ENCODE measurements around the gene AP2A2.

The AP2A2 gene

GRCh38 chr11:1028291-1028540 lies 102.5 kb downstream of the AP2A2 start:
- H3K14ac ChIP-seq (ENCODE audit: low read length in 2 of 2), result no peak overlapping the region

GRCh38 chr11:1028616-1029015 lies 102.9 kb downstream of the AP2A2 start:
- Histone ChIP-seq H2AK5ac (ENCODE audit: low read length, severe bottlenecking) (no peak overlapping the region), H2BK12ac (ENCODE audit: low read length in 2 of 2) (no peak overlapping the region), H3K18ac (ENCODE audit: low read depth in 1 of 2, low read length in 2 of 2) (no peak overlapping the region), H3K4me3 (ENCODE audit: insufficient read depth in 1 of 2, low read depth in 1 of 2, low read length in 2 of 2) (no peak overlapping the region), H2AFZ (ENCODE audit: low read depth, low read length) (no peak overlapping the region), H2BK15ac (ENCODE audit: low read depth, poor library complexity, severe bottlenecking) (no peak overlapping the region), H3K79me1 (replicated peaks; ENCODE audit: low read length, poor library complexity, severe bottlenecking) (no peaks in the 10 kb centered on the region), H3K36me3 (ENCODE audit: control insufficient read depth in 1 of 2, insufficient read depth in 2 of 2, low read depth in 1 of 2, low read length in 2 of 2) (peaks cover 0 to 32% of the 10 kb centered on the region in 2 experiments), H2BK120ac (ENCODE audit: low read depth, low read length) (no peak overlapping the region), H4K8ac (ENCODE audit: low read length) (no peak overlapping the region), H2BK5ac (ENCODE audit: low read depth, low read length, poor library complexity, severe bottlenecking) (no peak overlapping the region), H3K9me3 (ENCODE audit: control insufficient read depth, low read length) (no peaks in the 10 kb centered on the region), H3K23ac (ENCODE audit: low read length in 2 of 2) (no peak overlapping the region), H3K4me1 (ENCODE audit: control insufficient read depth, insufficient read depth, low read depth, low read length) (peaks cover 13% of the 10 kb centered on the region), H3K14ac (ENCODE audit: low read length in 2 of 2) (no peak overlapping the region), H3K4me2 (ENCODE audit: low read length, poor library complexity, severe bottlenecking) (no peak overlapping the region), H3K4ac (ENCODE audit: low read depth in 1 of 2, low read length in 2 of 2) (no peak overlapping the region), H3K27ac (ENCODE audit: low read length, poor library complexity, severe bottlenecking) (no peak overlapping the region), H3K9ac (ENCODE audit: low read length) (no peak overlapping the region), H3K27me3 (ENCODE audit: control insufficient read depth in 1 of 2, insufficient read depth in 1 of 2, low read length in 2 of 2) (peaks cover 0 to 28% of the 10 kb centered on the region in 2 experiments), H4K91ac (ENCODE audit: low read length) (no peak overlapping the region)
- WGBS, result 92% methylated on average over 14 of the region's 14 CpGs
- no peak for DNase-seq

More at GRCh38 chr11:1028291-1028540, 102.5 kb downstream of the AP2A2 start:
- Histone ChIP-seq H2BK12ac (ENCODE audit: low read length in 2 of 2) (no peak overlapping the region), H3K9ac (ENCODE audit: low read length) (no peak overlapping the region), H4K8ac (ENCODE audit: low read length) (no peak overlapping the region), H3K36me3 (ENCODE audit: control insufficient read depth in 1 of 2, insufficient read depth in 2 of 2, low read depth in 1 of 2, low read length in 2 of 2) (peaks cover 0 to 32% of the 10 kb centered on the region in 2 experiments), H2BK15ac (ENCODE audit: low read depth, poor library complexity, severe bottlenecking) (no peak overlapping the region), H2BK120ac (ENCODE audit: low read depth, low read length) (no peak overlapping the region), H3K79me1 (replicated peaks; ENCODE audit: low read length, poor library complexity, severe bottlenecking) (no peaks in the 10 kb centered on the region), H3K23ac (ENCODE audit: low read length in 2 of 2) (no peak overlapping the region), H3K27me3 (ENCODE audit: control insufficient read depth in 1 of 2, insufficient read depth in 1 of 2, low read length in 2 of 2) (peaks cover 0 to 28% of the 10 kb centered on the region in 2 experiments), H3K4me3 (ENCODE audit: insufficient read depth in 1 of 2, low read depth in 1 of 2, low read length in 2 of 2) (no peak overlapping the region), H2BK5ac (ENCODE audit: low read depth, low read length, poor library complexity, severe bottlenecking) (no peak overlapping the region), H3K27ac (ENCODE audit: low read length, poor library complexity, severe bottlenecking) (no peak overlapping the region), H3K4ac (ENCODE audit: low read depth in 1 of 2, low read length in 2 of 2) (no peak overlapping the region), H4K91ac (ENCODE audit: low read length) (no peak overlapping the region), H3K4me1 (ENCODE audit: control insufficient read depth, insufficient read depth, low read depth, low read length) (peaks cover 13% of the 10 kb centered on the region), H3K9me3 (ENCODE audit: control insufficient read depth, low read length) (no peaks in the 10 kb centered on the region), H3K18ac (ENCODE audit: low read depth in 1 of 2, low read length in 2 of 2) (no peak overlapping the region), H2AFZ (ENCODE audit: low read depth, low read length) (no peak overlapping the region), H3K4me2 (ENCODE audit: low read length, poor library complexity, severe bottlenecking) (no peak overlapping the region), H2AK5ac (ENCODE audit: low read length, severe bottlenecking) (no peak overlapping the region)
- WGBS, result 93% methylated on average over 17 of the region's 17 CpGs
- DNase-seq, result no peak

DNA sequence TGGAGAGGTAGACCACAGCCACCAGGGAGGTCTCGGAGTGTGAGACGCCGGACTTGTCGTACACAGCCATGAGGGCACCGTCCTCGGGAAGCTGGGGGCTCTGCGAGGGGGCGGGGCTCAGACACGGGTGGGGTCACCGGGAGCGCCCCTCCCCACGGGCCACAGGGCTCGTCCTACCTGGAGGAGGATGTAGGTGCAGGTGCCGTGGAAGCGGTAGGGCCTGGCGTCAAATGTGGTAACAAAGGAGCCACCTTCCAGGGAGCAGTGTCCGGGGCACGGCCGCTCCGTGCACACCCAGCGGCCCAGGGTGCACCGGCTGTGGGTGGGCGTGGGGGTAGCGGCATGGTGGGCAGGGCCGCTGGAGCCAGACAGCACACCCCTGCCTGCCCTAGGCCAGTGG lies 103.4 kb downstream of the AP2A2 start:
- Histone ChIP-seq H3K4me2 (ENCODE audit: low read length, poor library complexity, severe bottlenecking) (no peak overlapping the region), H2BK120ac (ENCODE audit: low read depth, low read length) (no peak overlapping the region), H3K9ac (ENCODE audit: low read length) (no peak overlapping the region), H2AFZ (ENCODE audit: low read depth, low read length) (no peak overlapping the region), H3K18ac (ENCODE audit: low read depth in 1 of 2, low read length in 2 of 2) (no peak overlapping the region), H3K4me3 (ENCODE audit: insufficient read depth in 1 of 2, low read depth in 1 of 2, low read length in 2 of 2) (no peak overlapping the region), H3K14ac (ENCODE audit: low read length in 2 of 2) (no peak overlapping the region), H4K8ac (ENCODE audit: low read length) (no peak overlapping the region), H3K23ac (ENCODE audit: low read length in 2 of 2) (no peak overlapping the region), H2BK12ac (ENCODE audit: low read length in 2 of 2) (no peak overlapping the region), H3K79me1 (replicated peaks; ENCODE audit: low read length, poor library complexity, severe bottlenecking) (no peaks in the 10 kb centered on the region), H3K36me3 (ENCODE audit: control insufficient read depth in 1 of 2, insufficient read depth in 2 of 2, low read depth in 1 of 2, low read length in 2 of 2) (peaks cover 0 to 28% of the 10 kb centered on the region in 2 experiments), H3K27me3 (ENCODE audit: control insufficient read depth in 1 of 2, insufficient read depth in 1 of 2, low read length in 2 of 2) (peaks cover 0 to 33% of the 10 kb centered on the region in 2 experiments), H3K9me3 (ENCODE audit: control insufficient read depth, low read length) (no peaks in the 10 kb centered on the region), H3K4me1 (ENCODE audit: control insufficient read depth, insufficient read depth, low read depth, low read length) (peaks cover 13% of the 10 kb centered on the region), H3K4ac (ENCODE audit: low read depth in 1 of 2, low read length in 2 of 2) (no peak overlapping the region), H2BK15ac (ENCODE audit: low read depth, poor library complexity, severe bottlenecking) (no peak overlapping the region), H2AK5ac (ENCODE audit: low read length, severe bottlenecking) (no peak overlapping the region), H2BK5ac (ENCODE audit: low read depth, low read length, poor library complexity, severe bottlenecking) (no peak overlapping the region), H4K91ac (ENCODE audit: low read length) (no peak overlapping the region), H3K27ac (ENCODE audit: low read length, poor library complexity, severe bottlenecking) (no peak overlapping the region)
- no peak for DNase-seq
- WGBS, result 83% methylated on average over 24 of the region's 25 CpGs

GRCh38 chr11:1029654-1030053 lies 104.0 kb downstream of the AP2A2 start:
- H3K79me1 ChIP-seq (replicated peaks; ENCODE audit: low read length, poor library complexity, severe bottlenecking), result no peaks in the 10 kb centered on the region
- no peak overlapping the region for H4K91ac ChIP-seq (ENCODE audit: low read length)
- no peak overlapping the region for H2BK5ac ChIP-seq (ENCODE audit: low read depth, low read length, poor library complexity, severe bottlenecking)
- no peaks in the 10 kb centered on the region for H3K9me3 ChIP-seq (ENCODE audit: control insufficient read depth, low read length)
- H3K4me1 ChIP-seq (ENCODE audit: control insufficient read depth, insufficient read depth, low read depth, low read length), result peaks cover 13% of the 10 kb centered on the region
- no peak overlapping the region for H3K18ac ChIP-seq (ENCODE audit: low read depth in 1 of 2, low read length in 2 of 2)
- no peak overlapping the region for H3K23ac ChIP-seq (ENCODE audit: low read length in 2 of 2)
- no peak overlapping the region for H2AK5ac ChIP-seq (ENCODE audit: low read length, severe bottlenecking)
- H2AFZ ChIP-seq (ENCODE audit: low read depth, low read length), result no peak overlapping the region
- no peak overlapping the region for H3K4me2 ChIP-seq (ENCODE audit: low read length, poor library complexity, severe bottlenecking)
- no peak overlapping the region for H2BK12ac ChIP-seq (ENCODE audit: low read length in 2 of 2)
- no peak overlapping the region for H4K8ac ChIP-seq (ENCODE audit: low read length)
- H3K4ac ChIP-seq (ENCODE audit: low read depth in 1 of 2, low read length in 2 of 2), result no peak overlapping the region
- no peak overlapping the region for H3K27ac ChIP-seq (ENCODE audit: low read length, poor library complexity, severe bottlenecking)
- H3K14ac ChIP-seq (ENCODE audit: low read length in 2 of 2), result no peak overlapping the region
- peaks cover 0 to 35% of the 10 kb centered on the region in 2 experiments for H3K27me3 ChIP-seq (ENCODE audit: control insufficient read depth in 1 of 2, insufficient read depth in 1 of 2, low read length in 2 of 2)
- 79% methylated on average over 16 of the region's 16 CpGs for WGBS
- H3K9ac ChIP-seq (ENCODE audit: low read length), result no peak overlapping the region
- no peak overlapping the region for H2BK15ac ChIP-seq (ENCODE audit: low read depth, poor library complexity, severe bottlenecking)
- no peak for DNase-seq
- H3K4me3 ChIP-seq (ENCODE audit: insufficient read depth in 1 of 2, low read depth in 1 of 2, low read length in 2 of 2), result no peak overlapping the region
- H2BK120ac ChIP-seq (ENCODE audit: low read depth, low read length), result no peak overlapping the region
- H3K36me3 ChIP-seq (ENCODE audit: control insufficient read depth in 1 of 2, insufficient read depth in 2 of 2, low read depth in 1 of 2, low read length in 2 of 2), result peaks cover 0 to 22% of the 10 kb centered on the region in 2 experiments

Data from mesenchymal stem cell (in vitro differentiated cells and primary cell).